Ishikawa (cell line): ENCODE results near the gene F13A1.

Experiments used
- CEBPB ChIP-seq: IDR thresholded peaks from 2 replicates; pipeline ENCODE4 v1.6.1; 2012
- CREB1 ChIP-seq: IDR thresholded peaks from 2 replicates; pipeline ENCODE4 v1.6.1; 2012; ENCODE audit warnings: low read depth
- EGR1 ChIP-seq: IDR thresholded peaks from 2 replicates; pipeline ENCODE4 v1.6.1; 2012
- EP300 ChIP-seq: IDR thresholded peaks from 2 replicates; pipeline ENCODE4 v1.6.1; 2012; ENCODE audit warnings: borderline replicate concordance
- FOXM1 ChIP-seq: IDR thresholded peaks from 2 replicates; pipeline ENCODE4 v1.6.1; 2012; ENCODE audit warnings: low read depth, borderline replicate concordance
- MAX ChIP-seq: IDR thresholded peaks from 2 replicates; pipeline ENCODE4 v1.6.1; 2012
- NFIC ChIP-seq: IDR thresholded peaks from 2 replicates; pipeline ENCODE4 v1.6.1; 2012
- RAD21 ChIP-seq: IDR thresholded peaks from 2 replicates; pipeline ENCODE4 v1.6.1; 2012; ENCODE audit warnings: low read depth
- REST ChIP-seq: IDR thresholded peaks from 2 replicates; pipeline ENCODE4 v1.6.1; 2012; ENCODE audit warnings: low read depth, mild to moderate bottlenecking
- TAF1 ChIP-seq: IDR thresholded peaks from 2 replicates; pipeline ENCODE4 v1.6.1; 2012; ENCODE audit warnings: low read depth, mild to moderate bottlenecking
- TCF12 ChIP-seq: IDR thresholded peaks from 2 replicates; pipeline ENCODE4 v1.6.1; 2012; ENCODE audit warnings: low read depth
- TEAD4 ChIP-seq: IDR thresholded peaks from 2 replicates; pipeline ENCODE4 v1.6.1; 2012
- USF1 ChIP-seq: IDR thresholded peaks from 2 replicates; pipeline ENCODE4 v1.6.1; 2012
- YY1 ChIP-seq: IDR thresholded peaks from 2 replicates; pipeline ENCODE4 v1.6.1; 2012; ENCODE audit warnings: low read depth
- ZBTB7A ChIP-seq: IDR thresholded peaks from 2 replicates; pipeline ENCODE4 v1.6.1; 2012; ENCODE audit warnings: low read depth

The F13A1 gene

GRCh38 chr6:6199678-6200077, 120.8 kb downstream of the F13A1 start:
- TF ChIP-seq REST = peak; percentile 59; the same call in 1 of the 2 replicates
- no peak for TF ChIP-seq USF1
- TF ChIP-seq TCF12 = no peak
- no peak for TF ChIP-seq FOXM1

- TF ChIP-seq MAX (no peak), FOXM1 (no peak), NFIC (no peak), REST (no peak), EGR1 (no peak), CREB1 (no peak), YY1 (no peak), EP300 (no peak), RAD21 (no peak), CEBPB (no peak), TAF1 (no peak)
Observed at GRCh38 chr6:6196762-6197161, 123.7 kb downstream of the F13A1 start.

GRCh38 chr6:6195080-6195479, 125.4 kb downstream of the F13A1 start:
- TF ChIP-seq TEAD4 (no peak), YY1 (no peak), MAX (no peak), ZBTB7A (no peak), TCF12 (no peak), TAF1 (no peak), RAD21 (no peak), CEBPB (no peak), REST (no peak), EGR1 (no peak), EP300 (no peak), CREB1 (no peak)

GRCh38 chr6:6193221-6193745, 127.2 kb downstream of the F13A1 start:
- TF ChIP-seq ZBTB7A (no peak), CREB1 (no peak)

GRCh38 chr6:6191909-6192308, 128.6 kb downstream of the F13A1 start:
- TF ChIP-seq ZBTB7A = no peak

GRCh38 chr6:6191476-6191875, 129.0 kb downstream of the F13A1 start:
- TF ChIP-seq YY1 (no peak), USF1 (no peak), NFIC (no peak), TAF1 (no peak), REST (peak; percentile 86), EP300 (no peak), MAX (no peak), EGR1 (no peak)
